ENCODE data around the gene RNF130.

The RNF130 gene

GRCh38 chr5:179906795-179907555, 164.6 kb downstream of the RNF130 start:
- Mint-ChIP-seq H3K36me3 (peaks cover 26% of the 10 kb centered on the region), H3K4me1 (peaks cover 31% of the 10 kb centered on the region), H3K9me3 (no peaks in the 10 kb centered on the region), H3K4me3 (peak overlapping the region; percentile 84), H3K27me3 (no peaks in the 10 kb centered on the region), H3K27ac (peak overlapping the region; percentile 79)
- ATAC-seq: peak; percentile 58

- peak overlapping the region; percentile 84 for H3K4me3 Mint-ChIP-seq
- peaks cover 29% of the 10 kb centered on the region for H3K36me3 Mint-ChIP-seq
- H3K4me1 Mint-ChIP-seq: peaks cover 34% of the 10 kb centered on the region
- peak overlapping the region; percentile 79 for H3K27ac Mint-ChIP-seq
- no peaks in the 10 kb centered on the region for H3K27me3 Mint-ChIP-seq
- no peak for ATAC-seq
- H3K9me3 Mint-ChIP-seq: no peaks in the 10 kb centered on the region
Measured at GRCh38 chr5:179906294-179906794, 165.2 kb downstream of the RNF130 start.

GRCh38 chr5:179905161-179905560, 166.4 kb downstream of the RNF130 start:
- Mint-ChIP-seq H3K4me3 (no peak overlapping the region), H3K27ac (no peak overlapping the region), H3K27me3 (no peaks in the 10 kb centered on the region), H3K4me1 (peaks cover 34% of the 10 kb centered on the region), H3K9me3 (no peaks in the 10 kb centered on the region), H3K36me3 (peaks cover 38% of the 10 kb centered on the region)
- no peak for ATAC-seq

All from stimulated activated memory B cell treated with anti-CD40 and anti-IgM and Interleukin-4, amounts not matched to agents 10 μg/mL and 1 μg/mL and 100 μg/mL, for 72 hours (primary cell).